SK-N-MC (cell line): ENCODE results near the gene DPM1.

Source experiments
- EZH2 ChIP-seq: fragments of 200-600 bp; sonication (generic); IDR thresholded peaks from one replicate; pipeline ENCODE4 v1.6.1; 2017; ENCODE audit warnings: antibody characterized with exemption
- FOXP2 ChIP-seq: optimal IDR thresholded peaks from 2 replicates; pipeline ENCODE3; 2011; ENCODE audit warnings: mild to moderate bottlenecking, moderate library complexity; ENCODE audit not compliant: insufficient read depth; ENCODE audit errors: extremely low read length, control extremely low read depth
- POLR2AphosphoS5 ChIP-seq: IDR thresholded peaks from 2 replicates; pipeline ENCODE4 v1.6.1; 2012; ENCODE audit warnings: mild to moderate bottlenecking, low read depth, low read length, borderline replicate concordance

DNA sequence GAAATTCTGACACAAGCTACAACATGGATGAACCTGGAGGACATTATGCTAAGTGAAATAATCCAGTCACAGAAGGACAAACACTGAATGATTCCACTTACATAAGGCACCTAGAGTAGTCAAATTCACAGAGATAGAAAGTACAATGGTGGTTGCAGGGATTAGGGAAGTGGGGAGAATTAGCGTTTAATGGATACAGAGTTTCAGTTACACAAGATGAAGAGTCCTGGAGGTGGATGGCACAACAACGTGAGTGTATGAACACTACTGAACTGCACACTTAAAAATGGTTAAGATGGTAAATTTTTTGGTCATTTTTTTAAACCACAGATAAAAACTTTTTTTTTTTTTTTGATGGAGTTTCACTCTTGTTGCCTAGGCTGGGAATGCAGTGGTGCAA, 25.0 kb upstream of the DPM1 start:
- TF ChIP-seq POLR2AphosphoS5 (no peak), EZH2 (no peak), FOXP2 (no peak)
